ENCODE measurements around the gene ZNF212. TPM values are rescaled to one million over a fixed set of nuclear protein-coding genes. Genes with fewer than 3 reads are reported as not detected.

The ZNF212 gene
- total RNA-seq, 4 donors from 2014 or later: 19.8 to 24.9 (median 23.2) TPM

DNA sequence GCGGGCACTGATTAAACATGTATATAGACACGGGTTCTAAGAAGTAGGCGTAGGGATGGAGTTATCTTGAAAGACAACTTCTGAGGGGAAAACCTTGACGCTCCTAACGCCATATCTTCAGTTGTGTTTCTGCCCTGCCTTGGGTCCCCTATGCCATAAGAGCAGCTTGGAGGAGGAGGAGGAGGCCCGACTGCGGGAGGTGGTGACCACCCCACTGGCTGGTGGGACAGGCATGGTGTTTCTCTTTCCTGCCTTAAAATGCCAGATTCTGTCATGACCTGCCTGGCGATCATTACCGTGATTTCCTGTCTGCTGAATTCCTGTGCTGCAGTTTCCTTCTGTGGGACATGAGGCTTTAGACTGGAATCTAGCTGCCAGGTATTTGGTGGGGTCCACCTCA is 38.4 kb downstream of the ZNF212 start:
- DNase-seq: peak in 1 of 3 donors; percentile 21
- H3K36me3 ChIP-seq: peaks cover 0 to 51% (median 0%) of the 10 kb centered on the region in 3 donors
- H3K4me3 ChIP-seq: no peak overlapping the region
- H3K27ac ChIP-seq: no peak overlapping the region
- no peaks in the 10 kb centered on the region for H3K27me3 ChIP-seq
- H3K4me1 ChIP-seq: no peaks in the 10 kb centered on the region
- H3K9me3 ChIP-seq: no peaks in the 10 kb centered on the region
- no peak for TF ChIP-seq POLR2A (IDR thresholded peaks at IDR 0.05)
- TF ChIP-seq, protein P1, sequence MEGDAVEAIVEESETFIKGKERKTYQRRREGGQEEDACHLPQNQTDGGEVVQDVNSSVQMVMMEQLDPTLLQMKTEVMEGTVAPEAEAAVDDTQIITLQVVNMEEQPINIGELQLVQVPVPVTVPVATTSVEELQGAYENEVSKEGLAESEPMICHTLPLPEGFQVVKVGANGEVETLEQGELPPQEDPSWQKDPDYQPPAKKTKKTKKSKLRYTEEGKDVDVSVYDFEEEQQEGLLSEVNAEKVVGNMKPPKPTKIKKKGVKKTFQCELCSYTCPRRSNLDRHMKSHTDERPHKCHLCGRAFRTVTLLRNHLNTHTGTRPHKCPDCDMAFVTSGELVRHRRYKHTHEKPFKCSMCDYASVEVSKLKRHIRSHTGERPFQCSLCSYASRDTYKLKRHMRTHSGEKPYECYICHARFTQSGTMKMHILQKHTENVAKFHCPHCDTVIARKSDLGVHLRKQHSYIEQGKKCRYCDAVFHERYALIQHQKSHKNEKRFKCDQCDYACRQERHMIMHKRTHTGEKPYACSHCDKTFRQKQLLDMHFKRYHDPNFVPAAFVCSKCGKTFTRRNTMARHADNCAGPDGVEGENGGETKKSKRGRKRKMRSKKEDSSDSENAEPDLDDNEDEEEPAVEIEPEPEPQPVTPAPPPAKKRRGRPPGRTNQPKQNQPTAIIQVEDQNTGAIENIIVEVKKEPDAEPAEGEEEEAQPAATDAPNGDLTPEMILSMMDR (IDR thresholded peaks at IDR 0.05): no peak

- peak in 1 of 3 donors; percentile 37 for DNase-seq
- no peaks in the 10 kb centered on the region for H3K9me3 ChIP-seq
- H3K4me3 ChIP-seq: no peak overlapping the region
- no peaks in the 10 kb centered on the region for H3K27me3 ChIP-seq
- H3K4me1 ChIP-seq: no peaks in the 10 kb centered on the region
- TF ChIP-seq POLR2A (IDR thresholded peaks at IDR 0.05): no peak
- TF ChIP-seq, protein P1 (IDR thresholded peaks at IDR 0.05): no peak
- no peak overlapping the region for H3K27ac ChIP-seq
- H3K36me3 ChIP-seq: peaks cover 0 to 51% (median 0%) of the 10 kb centered on the region in 3 donors
Measured at GRCh38 chr7:149278396-149278795, 38.9 kb downstream of the ZNF212 start.

GRCh38 chr7:149279111-149279743 is 39.8 kb downstream of the ZNF212 start:
- Histone ChIP-seq H3K4me1 (peaks cover 0 to under 1% (median 0%) of the 10 kb centered on the region in 4 donors), H3K27ac (no peak overlapping the region), H3K9me3 (no peaks in the 10 kb centered on the region), H3K27me3 (no peaks in the 10 kb centered on the region), H3K4me3 (no peak overlapping the region), H3K36me3 (peaks cover 0 to 51% (median 0%) of the 10 kb centered on the region in 3 donors)
- TF ChIP-seq POLR2A (IDR thresholded peaks at IDR 0.05): no peak
- TF ChIP-seq, protein P1 (IDR thresholded peaks at IDR 0.05): no peak
- DNase-seq: peak in 1 of 3 donors; percentile 40

GRCh38 chr7:149280151-149280550 is 40.7 kb downstream of the ZNF212 start:
- H3K4me1 ChIP-seq: peaks cover 0 to 8% (median 0%) of the 10 kb centered on the region in 4 donors
- H3K9me3 ChIP-seq: no peaks in the 10 kb centered on the region
- no peak overlapping the region for H3K27ac ChIP-seq
- H3K4me3 ChIP-seq: no peak overlapping the region
- DNase-seq: no peak
- H3K36me3 ChIP-seq: peaks cover 0 to 50% (median 0%) of the 10 kb centered on the region in 3 donors
- TF ChIP-seq, protein P1 (IDR thresholded peaks at IDR 0.05): no peak
- TF ChIP-seq POLR2A (IDR thresholded peaks at IDR 0.05): no peak
- H3K27me3 ChIP-seq: no peaks in the 10 kb centered on the region

- H3K27me3 ChIP-seq: no peaks in the 10 kb centered on the region
- H3K36me3 ChIP-seq: peaks cover 0 to 43% (median 0%) of the 10 kb centered on the region in 3 donors
- peak in 1 of 3 donors; percentile 37 for DNase-seq
- H3K9me3 ChIP-seq: no peaks in the 10 kb centered on the region
- no peak overlapping the region for H3K4me3 ChIP-seq
- H3K4me1 ChIP-seq: peaks cover 0 to 13% (median 6%) of the 10 kb centered on the region in 4 donors
- TF ChIP-seq POLR2A (IDR thresholded peaks at IDR 0.05): no peak
- TF ChIP-seq, protein P1 (IDR thresholded peaks at IDR 0.05): no peak
- H3K27ac ChIP-seq: no peak overlapping the region
Measured at GRCh38 chr7:149280661-149281507, 41.4 kb downstream of the ZNF212 start.
